ENCODE data around the gene PPP2R5C. TPM values are rescaled to one million over a fixed set of nuclear protein-coding genes. Genes with fewer than 3 reads are reported as not detected.

Gene PPP2R5C
- total RNA-seq, 4 donors from 2014 or later, result 66.2 to 211 (median 116) TPM

DNA sequence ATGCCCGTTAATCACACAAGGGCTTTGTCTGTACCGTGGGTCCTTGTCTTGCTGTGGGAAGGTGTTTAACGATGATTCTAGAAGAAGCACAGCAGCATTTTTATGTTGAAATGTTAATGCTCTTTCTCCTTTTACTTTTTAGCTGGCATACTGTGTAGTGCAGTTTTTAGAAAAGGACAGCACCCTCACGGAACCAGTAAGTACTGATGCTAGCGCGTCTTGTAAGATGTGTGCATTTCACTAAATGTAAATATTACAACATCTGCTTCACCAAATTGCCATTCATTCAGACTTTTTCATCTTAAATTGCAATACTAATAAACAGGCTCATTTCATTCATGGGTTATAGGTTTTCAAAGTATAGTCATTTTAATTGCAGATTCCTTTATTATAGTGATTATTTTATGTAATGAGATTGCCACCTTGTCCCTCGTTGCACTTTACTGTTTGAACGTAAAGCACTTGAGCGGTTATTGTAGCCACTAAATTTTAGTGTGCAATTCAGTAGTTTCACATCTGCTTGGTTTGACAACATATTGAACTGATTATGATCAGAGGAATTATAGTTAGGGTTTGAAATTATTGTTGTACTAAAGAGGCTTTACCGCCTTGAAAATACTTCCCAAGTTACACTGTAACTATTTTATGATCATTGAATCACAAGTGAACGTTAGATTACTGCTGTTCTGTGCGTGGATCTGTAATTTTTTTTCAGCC lies 133.0 kb downstream of the PPP2R5C start:
- H3K27ac ChIP-seq, result peak overlapping the region in 1 of 4 donors; percentile 24
- 45 to 67% methylated on average over 9 to 12 of the region's 12 CpGs for WGBS, 2 donors (ENCODE audit: low coverage in 1 of 2)
- intact Hi-C loops (cut with DNase I; ENCODE audit: low total_unique reads) (no loop called here), in situ Hi-C loops (cut with MboI; ENCODE audit: low pct_ligation_motif_present in 1 of 4, low pct_unique_long_range_greater_than_20kb in 1 of 4, low sequenced_read_pairs in 3 of 4) (no loop called here)
- peaks cover 0 to 16% (median 10%) of the 10 kb centered on the region in 4 donors for H3K4me1 ChIP-seq
- peak; percentile 5 for DNase-seq
- no peaks in the 10 kb centered on the region for H3K27me3 ChIP-seq
- H3K4me3 ChIP-seq, result no peak overlapping the region
- TF ChIP-seq POLR2A (IDR thresholded peaks at IDR 0.05) (no peak), EP300 (IDR thresholded peaks at IDR 0.05; ENCODE audit: low read depth) (no peak), POLR2AphosphoS5 (IDR thresholded peaks at IDR 0.05) (no peak)
- TF ChIP-seq, protein P1, sequence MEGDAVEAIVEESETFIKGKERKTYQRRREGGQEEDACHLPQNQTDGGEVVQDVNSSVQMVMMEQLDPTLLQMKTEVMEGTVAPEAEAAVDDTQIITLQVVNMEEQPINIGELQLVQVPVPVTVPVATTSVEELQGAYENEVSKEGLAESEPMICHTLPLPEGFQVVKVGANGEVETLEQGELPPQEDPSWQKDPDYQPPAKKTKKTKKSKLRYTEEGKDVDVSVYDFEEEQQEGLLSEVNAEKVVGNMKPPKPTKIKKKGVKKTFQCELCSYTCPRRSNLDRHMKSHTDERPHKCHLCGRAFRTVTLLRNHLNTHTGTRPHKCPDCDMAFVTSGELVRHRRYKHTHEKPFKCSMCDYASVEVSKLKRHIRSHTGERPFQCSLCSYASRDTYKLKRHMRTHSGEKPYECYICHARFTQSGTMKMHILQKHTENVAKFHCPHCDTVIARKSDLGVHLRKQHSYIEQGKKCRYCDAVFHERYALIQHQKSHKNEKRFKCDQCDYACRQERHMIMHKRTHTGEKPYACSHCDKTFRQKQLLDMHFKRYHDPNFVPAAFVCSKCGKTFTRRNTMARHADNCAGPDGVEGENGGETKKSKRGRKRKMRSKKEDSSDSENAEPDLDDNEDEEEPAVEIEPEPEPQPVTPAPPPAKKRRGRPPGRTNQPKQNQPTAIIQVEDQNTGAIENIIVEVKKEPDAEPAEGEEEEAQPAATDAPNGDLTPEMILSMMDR (IDR thresholded peaks at IDR 0.05), result no peak
- H3K36me3 ChIP-seq, result peaks cover 0 to 41% (median 16%) of the 10 kb centered on the region in 4 donors
- H3K9me3 ChIP-seq, result no peaks in the 10 kb centered on the region

DNA sequence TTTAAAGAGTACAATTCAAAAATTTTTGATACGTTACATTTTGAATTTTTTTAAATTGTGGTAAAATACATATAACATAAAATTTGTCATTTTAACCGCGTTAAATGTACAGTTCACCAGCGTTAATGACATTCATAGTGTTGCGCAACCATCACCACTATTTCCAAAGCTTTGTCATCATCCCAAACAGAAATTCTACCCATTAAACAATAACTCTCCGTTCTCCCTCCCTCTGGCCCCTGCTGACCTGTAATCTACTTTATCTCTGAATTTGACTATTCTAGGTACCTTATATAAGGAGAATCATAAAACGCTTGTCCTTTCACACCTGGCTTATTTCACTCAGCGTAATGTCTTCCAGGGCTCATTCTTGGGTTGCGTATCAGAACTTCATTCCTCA lies 133.7 kb downstream of the PPP2R5C start:
- H3K27ac ChIP-seq, result peak overlapping the region in 2 of 4 donors; percentile 4 to 24
- no peak overlapping the region for H3K4me3 ChIP-seq
- no peaks in the 10 kb centered on the region for H3K27me3 ChIP-seq
- 52 to 63% methylated on average over 8 to 9 of the region's 9 CpGs for WGBS, 2 donors (ENCODE audit: low coverage in 1 of 2)
- in situ Hi-C loops (cut with MboI; ENCODE audit: low pct_ligation_motif_present in 1 of 4, low pct_unique_long_range_greater_than_20kb in 1 of 4, low sequenced_read_pairs in 3 of 4) (no loop called here), intact Hi-C loops (cut with DNase I; ENCODE audit: low total_unique reads) (no loop called here)
- H3K4me1 ChIP-seq, result peaks cover 0 to 16% (median 10%) of the 10 kb centered on the region in 4 donors
- H3K36me3 ChIP-seq, result peaks cover 0 to 41% (median 16%) of the 10 kb centered on the region in 4 donors
- DNase-seq, result peak; percentile 9
- H3K9me3 ChIP-seq, result no peaks in the 10 kb centered on the region
- no peak for TF ChIP-seq POLR2A (IDR thresholded peaks at IDR 0.05)
- TF ChIP-seq POLR2AphosphoS5 (IDR thresholded peaks at IDR 0.05), result no peak
- TF ChIP-seq, protein P1 (IDR thresholded peaks at IDR 0.05), result no peak
- no peak for TF ChIP-seq EP300 (IDR thresholded peaks at IDR 0.05; ENCODE audit: low read depth)

DNA sequence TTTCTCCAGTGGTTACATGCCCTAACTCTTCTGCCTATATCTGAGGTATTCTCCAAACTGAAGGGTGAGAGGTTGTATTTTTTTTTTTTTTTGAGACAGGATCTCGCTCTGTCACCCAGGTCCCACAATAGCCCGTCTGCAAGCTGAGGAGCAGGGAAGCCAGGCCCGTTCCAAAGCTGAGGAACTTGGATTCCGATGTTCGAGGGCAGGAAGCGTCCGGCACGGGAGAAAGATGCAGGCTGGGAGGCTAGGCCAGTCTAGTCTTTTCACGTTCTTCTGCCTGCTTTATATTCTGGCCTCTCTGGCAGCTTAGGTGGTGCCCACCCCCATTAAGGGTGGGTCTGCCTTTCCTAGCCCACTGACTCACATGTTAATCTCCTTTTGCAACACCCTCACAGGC lies 135.8 kb downstream of the PPP2R5C start:
- TF ChIP-seq EP300 (IDR thresholded peaks at IDR 0.05; ENCODE audit: low read depth) (no peak), POLR2A (IDR thresholded peaks at IDR 0.05) (no peak), POLR2AphosphoS5 (IDR thresholded peaks at IDR 0.05) (no peak)
- TF ChIP-seq, protein P1 (IDR thresholded peaks at IDR 0.05), result no peak
- DNase-seq, result no peak
- 85 to 89% methylated on average over 4 to 9 of the region's 9 CpGs for WGBS, 2 donors (ENCODE audit: low coverage in 1 of 2)
- in situ Hi-C loops (cut with MboI; ENCODE audit: low pct_ligation_motif_present in 1 of 4, low pct_unique_long_range_greater_than_20kb in 1 of 4, low sequenced_read_pairs in 3 of 4) (no loop called here), intact Hi-C loops (cut with DNase I; ENCODE audit: low total_unique reads) (no loop called here)
- Histone ChIP-seq H3K4me1 (peaks cover 0 to 16% (median 10%) of the 10 kb centered on the region in 4 donors), H3K9me3 (no peaks in the 10 kb centered on the region), H3K36me3 (peaks cover 0 to 50% (median 22%) of the 10 kb centered on the region in 4 donors), H3K4me3 (no peak overlapping the region), H3K27me3 (no peaks in the 10 kb centered on the region), H3K27ac (no peak overlapping the region)

DNA sequence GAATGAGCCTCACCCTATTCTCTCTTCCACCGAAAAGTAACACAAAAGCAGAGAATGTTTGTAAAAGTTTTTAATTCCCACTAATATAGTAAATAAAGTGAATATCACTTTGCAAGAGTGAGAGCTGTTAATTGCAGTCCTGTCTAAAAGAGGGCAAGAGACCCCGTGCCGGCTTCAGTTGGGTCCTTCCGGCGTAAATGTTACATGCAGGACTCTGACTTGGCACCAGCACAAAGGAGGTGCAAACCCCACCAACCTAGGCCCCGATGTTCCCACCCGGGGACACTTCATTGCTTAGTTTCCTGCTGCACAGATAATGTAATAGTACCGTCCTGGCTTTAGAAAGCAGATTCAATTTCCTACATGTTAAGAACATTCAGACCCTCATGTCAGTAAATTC lies 136.9 kb downstream of the PPP2R5C start:
- Histone ChIP-seq H3K4me1 (peaks cover 0 to 14% (median 10%) of the 10 kb centered on the region in 4 donors), H3K27ac (no peak overlapping the region), H3K4me3 (no peak overlapping the region), H3K36me3 (peaks cover 0 to 57% (median 23%) of the 10 kb centered on the region in 4 donors), H3K27me3 (no peaks in the 10 kb centered on the region), H3K9me3 (no peaks in the 10 kb centered on the region)
- in situ Hi-C loops (cut with MboI; ENCODE audit: low pct_ligation_motif_present in 1 of 4, low pct_unique_long_range_greater_than_20kb in 1 of 4, low sequenced_read_pairs in 3 of 4), result no loop called here
- intact Hi-C loops (cut with DNase I; ENCODE audit: low total_unique reads), result no loop called here
- no peak for DNase-seq
- no peak for TF ChIP-seq POLR2A (IDR thresholded peaks at IDR 0.05)
- TF ChIP-seq, protein P1 (IDR thresholded peaks at IDR 0.05), result no peak
- TF ChIP-seq EP300 (IDR thresholded peaks at IDR 0.05; ENCODE audit: low read depth), result no peak
- TF ChIP-seq POLR2AphosphoS5 (IDR thresholded peaks at IDR 0.05), result no peak
- WGBS, 2 donors (ENCODE audit: low coverage in 1 of 2), result 98 to 100% methylated on average over 5 to 8 of the region's 8 CpGs

Measured in transverse colon (tissue), 4 donors.